Inflammatory macrophage treated with lipopolysaccharide for 4 hours (primary cell): Measurements from ENCODE around the gene ORM2.

Experiments used
- DNase-seq: peaks from one replicate; pipeline ENCODE4 v3.0.0-alpha.2; 2020

Gene ORM2

DNA sequence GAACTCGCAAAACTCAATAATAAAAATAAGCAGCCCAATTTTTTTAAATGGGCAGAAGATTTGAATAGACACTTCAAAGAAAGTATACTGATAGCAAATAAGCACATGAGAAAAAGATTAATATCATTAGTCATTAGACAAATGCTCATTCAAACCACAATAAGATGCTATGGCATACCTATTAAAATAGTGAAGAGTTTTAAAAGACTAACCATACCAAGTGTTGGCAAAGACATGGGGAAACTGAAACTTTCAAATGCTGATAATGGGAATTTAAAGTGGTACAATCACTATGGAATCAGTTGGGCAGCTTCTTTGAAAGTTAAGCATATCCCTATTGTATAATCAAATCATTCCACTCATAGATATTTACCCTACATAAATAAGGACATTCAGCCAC, 33.3 kb upstream of the ORM2 start:
- no peak for DNase-seq

DNA sequence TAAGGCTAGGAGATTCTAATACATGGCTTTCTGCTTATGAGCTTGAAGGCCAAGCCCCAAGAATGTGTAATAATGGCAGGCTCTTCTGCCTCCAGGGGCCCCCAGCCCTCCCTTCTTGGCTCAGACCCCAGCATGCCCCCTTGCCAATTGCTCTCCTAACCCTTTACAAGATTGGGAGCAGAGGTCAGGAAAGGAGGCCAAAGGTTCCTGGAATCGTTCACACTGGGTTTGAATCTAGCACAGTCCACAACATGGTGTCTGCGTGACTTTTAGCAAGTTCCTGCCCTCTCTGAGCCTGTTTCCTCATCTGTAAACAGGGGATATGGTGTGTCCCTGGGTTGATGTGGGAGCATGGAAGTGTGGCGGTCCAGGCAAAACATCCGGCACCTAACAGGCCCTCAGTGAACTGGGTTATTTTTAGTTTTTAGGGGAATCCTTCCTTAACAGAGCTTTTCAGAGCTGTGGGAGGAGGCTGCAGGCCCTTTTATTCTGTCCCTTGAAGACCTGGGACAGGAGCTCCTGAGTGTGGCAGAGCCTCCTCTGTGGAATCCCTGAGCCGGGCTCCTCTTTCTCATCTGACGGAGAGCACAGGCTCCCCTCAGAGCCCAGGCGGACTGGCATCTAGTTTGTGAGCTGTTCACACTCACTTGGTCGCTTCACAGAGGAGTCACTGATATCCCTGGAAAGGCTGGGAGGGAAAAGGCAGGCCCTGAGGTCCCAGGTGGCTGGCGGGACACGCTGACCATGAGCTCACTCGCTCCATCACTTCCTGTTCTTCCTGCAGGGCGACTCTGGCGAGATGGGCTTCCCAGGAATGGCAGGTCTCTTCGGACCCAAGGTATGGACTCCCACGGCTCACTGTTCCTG, 30.1 kb upstream of the ORM2 start:
- DNase-seq, result no peak

DNA sequence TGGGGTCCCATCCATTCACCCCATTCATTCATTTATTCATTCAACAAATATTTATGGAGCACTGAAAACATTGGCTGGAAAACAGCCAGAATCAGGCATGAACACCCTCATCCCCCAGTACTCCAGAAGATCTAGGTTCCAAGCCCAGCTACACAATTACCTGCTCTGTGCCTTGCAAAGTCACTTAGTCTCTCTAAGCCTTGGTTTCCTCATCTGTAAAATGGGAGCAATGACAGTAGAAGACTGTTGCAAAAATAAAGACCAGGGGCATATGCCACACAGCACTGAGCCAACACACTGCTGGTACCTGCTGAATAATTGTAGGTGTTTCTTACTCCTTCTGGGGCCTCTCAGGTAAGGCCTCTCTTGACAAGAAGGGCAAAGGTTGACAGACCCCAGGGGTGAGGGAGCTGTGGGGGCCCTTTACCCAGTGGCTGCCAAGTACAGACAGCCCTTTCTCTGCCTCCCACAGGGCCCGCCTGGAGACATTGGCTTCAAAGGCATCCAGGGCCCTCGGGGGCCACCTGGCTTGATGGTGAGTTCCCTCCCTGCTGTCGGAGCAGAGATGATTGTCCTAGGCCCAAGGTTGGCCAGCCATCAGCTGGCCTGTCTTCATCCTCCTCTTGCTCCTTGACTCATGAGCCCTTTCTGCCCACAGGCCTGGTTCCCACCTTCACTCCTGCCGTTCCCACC, 29.4 kb upstream of the ORM2 start:
- no peak for DNase-seq

DNA sequence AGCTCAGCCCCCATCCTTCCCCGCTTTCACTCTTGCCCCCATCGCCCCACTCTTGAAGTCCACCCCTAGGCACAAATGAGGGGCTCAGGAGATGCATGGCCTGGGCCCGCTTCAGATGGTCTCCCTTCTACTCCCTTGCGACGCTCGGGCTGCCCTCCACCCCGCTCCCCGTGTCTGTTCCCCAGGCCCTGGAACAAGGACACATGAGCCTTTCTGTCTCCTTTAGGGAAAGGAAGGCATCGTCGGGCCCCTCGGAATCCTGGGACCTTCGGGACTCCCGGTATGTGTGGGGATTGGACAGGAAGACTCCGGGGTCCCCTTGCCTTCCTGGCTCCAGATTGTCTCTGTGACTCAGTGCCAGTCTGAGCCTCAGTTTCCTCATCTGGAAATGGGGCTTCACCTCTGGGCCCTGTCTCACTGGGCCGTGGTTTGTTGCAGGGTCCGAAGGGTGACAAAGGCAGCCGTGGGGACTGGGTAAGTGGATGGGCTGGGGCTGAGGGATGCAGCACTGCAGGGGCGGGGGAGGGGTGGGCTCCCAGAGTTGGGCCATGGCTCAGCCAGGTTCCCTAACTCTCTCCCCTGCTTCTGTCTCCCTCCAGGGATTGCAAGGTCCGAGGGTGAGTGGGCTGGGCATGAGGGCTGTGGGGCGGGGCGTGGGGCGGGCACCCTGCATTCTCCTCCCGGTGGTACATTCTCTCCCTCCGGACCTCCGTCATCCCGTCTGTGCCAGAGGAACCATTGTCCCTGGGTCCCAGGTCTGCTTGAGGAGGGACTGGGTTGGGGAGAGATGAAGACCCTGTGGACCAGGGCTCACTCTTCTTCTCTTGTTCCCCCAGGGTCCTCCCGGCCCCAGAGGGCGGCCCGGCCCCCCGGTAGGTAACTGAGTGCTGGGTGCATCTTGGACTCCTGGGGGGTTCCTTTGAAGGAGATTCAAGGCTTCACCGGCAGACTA, 28.5 kb upstream of the ORM2 start:
- no peak for DNase-seq

DNA sequence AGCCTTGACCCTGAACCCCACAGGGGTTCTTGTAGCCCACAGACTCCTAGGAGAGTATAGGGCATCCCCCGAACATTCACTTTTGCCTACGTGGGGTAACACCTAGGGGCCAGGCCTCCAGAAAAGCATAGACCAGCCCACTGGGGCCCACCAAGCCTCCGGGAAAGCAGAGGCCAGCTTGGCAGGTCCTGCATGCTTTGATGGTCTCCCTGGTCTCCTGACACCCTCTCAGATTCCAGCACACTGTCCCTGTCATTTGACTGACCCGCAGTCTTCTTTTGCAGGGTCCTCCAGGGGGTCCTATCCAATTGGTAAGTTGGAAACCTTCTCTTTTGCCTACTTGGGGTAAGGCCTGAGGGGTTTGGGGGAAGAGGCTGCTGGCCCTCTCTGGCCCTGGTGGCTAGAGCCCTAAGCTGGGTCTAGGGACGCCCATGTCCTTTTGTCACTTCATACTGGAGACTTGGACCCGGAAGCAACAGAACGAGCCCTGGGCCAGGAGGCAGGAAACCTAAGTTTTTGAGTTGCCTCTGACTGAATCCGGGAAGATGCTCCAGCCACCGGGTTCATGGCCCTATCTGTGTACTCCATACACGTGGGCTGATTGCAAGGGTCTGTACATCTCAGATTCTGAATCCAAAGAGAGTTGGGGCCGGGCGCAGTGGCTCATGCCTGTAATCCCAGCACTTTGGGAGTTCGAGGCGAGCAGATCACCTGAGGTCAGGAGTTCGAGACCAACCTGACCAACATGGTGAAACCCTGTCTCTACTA, 27.7 kb upstream of the ORM2 start:
- no peak for DNase-seq

DNA sequence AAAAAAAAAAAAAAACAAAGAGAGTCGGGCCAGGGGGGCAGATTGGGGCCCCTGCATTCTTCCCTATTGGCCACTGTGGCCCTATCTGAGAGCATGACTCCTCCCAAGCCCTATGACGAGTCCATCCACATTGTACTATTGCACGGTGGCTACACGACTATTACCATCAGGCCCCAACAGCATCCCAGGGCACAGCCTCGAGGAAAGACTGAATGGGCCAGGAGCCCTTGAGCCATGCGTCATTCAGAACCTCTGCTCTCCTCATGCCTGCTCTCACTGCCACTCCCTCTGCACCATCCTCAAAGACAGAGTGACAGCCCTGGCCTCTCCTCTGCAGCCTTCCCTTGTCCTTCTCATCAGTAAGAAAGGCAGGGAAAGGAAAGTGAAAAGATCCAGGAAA, 26.9 kb upstream of the ORM2 start:
- no peak for DNase-seq

DNA sequence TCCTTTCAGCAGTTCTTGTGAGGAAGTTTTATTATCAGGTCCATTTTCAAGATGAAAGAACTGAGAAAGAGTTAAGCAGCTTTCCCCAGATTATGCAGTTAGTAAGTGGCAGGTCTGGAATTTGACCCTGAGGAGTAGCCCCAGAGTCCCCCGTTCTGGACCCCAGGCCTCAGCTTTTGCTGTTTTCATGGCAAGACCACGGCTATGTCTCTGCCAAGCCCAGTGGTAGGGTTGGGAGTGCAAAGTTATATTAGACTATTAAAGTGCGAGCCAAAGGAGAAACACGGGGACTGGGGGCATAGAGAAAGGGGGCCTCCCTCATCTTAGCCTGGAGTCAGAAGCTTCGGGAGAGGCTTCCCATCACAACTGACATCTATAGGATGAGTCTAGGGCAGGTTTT, 26.1 kb upstream of the ORM2 start:
- DNase-seq, result no peak

DNA sequence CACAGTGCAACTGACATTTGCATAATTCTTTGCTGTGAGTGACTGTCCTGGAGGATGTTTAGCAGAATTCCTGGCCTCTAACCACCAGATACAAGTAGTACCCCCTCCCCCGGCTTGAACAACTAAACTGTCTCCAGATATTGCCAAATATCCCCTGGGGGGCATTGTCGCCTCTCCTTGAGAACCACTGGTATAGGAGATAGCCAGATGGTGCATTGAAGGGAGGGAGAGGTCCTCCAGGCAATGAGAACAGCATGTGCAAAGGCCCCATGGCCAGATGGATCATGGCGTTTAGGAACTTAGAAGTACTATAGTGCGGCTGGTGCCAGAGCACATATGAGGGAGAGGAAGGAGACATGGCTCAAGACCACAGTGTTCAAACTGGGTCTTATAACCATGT, 25.7 kb upstream of the ORM2 start:
- no peak for DNase-seq

DNA sequence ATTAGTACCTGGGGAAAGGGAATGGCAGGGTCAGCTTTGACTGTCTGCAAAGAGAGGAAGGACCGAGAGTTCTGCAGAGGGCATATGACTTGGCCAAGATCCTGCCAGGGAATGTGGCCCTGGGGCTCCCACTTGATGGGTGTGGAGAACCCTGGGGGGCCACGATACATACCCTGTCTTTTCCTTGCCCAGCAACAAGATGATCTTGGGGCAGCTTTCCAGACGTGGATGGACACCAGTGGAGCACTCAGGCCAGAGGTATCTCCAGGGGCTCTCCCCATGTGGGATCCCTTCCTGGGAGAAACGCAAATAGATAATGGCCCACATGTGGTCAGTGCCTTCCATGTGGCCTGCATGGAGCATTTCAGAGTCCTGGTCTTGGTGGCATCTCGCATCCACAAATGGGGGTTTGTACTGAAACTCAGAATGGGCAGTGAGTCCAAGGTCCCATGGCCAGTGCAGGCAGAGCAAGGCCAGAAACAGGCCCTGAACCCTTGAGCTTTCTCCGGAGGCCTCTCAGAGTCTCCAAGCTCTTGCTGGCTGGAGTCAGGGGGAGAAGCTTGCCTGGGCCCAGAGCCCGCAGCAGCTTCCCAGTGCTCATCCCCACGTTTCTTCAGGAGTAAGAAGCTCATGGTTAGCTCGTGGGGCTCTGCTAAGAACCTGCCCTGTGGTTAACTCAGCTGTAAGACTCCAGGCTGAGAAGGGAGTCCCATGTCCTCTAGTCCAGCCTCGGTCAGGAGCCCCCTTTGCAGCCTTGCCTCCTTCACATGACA, 25.1 kb upstream of the ORM2 start:
- DNase-seq, result no peak

DNA sequence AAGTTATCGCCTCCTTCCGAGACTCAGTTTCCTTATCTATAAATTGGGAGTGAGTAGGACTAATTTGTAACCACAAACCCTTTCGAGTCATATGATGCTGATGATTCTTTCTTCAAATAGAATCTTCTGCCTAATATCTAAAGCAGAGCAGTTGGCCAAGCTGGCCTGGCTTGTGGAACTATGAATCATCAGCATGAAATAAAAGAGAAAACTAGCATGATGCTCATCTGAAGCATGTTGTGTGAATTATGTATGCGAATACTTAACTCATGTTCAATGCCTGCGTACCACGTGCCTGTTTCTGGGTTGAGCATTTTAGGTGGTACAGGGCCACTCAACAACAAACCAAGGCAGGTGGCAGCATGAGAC, 21.8 kb upstream of the ORM2 start:
- no peak for DNase-seq

DNA sequence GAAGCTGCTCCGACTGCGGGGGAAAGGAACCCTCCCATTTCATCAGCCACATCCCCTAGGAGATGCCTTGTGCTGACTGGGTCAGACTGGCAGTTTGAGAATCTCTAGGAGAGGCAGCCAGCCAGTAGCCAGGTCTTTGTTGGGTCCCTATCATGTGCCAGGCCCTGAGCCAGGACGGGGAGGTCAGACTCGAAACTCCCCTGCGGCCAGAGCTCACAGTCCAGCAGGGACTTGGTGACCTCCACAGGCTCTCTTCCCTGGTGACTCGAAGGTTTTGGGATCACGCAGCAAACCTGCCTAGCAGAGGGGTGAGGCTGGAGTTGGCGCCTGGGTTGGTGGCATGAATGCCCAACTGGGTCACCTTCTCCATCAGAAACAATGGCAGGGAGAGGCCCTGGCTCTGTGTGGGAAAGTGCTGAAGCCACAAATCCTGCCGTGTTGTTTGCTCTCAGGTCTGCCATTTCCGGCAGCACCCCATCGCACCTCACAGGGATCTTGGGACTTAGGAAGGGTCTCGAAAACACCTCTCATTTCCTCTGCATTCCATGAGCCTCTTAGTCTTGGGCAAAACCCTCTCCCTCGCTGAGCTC, 21.2 kb upstream of the ORM2 start:
- DNase-seq, result no peak

DNA sequence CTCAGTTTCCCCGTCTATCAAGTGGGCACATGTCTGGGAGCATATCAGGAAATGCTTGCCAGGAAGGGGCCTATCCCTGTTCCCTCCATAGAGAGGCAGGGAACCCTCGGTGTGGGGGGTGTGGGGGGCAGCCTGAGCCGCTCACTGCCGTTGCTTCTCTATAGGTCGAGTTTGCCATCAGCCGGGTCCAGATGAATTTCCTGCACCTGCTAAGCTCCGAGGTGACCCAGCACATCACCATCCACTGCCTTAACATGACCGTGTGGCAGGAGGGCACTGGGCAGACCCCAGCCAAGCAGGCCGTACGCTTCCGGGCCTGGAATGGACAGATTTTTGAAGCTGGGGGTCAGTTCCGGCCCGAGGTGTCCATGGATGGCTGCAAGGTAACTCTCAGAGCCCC, 20.6 kb upstream of the ORM2 start:
- no peak for DNase-seq

DNA sequence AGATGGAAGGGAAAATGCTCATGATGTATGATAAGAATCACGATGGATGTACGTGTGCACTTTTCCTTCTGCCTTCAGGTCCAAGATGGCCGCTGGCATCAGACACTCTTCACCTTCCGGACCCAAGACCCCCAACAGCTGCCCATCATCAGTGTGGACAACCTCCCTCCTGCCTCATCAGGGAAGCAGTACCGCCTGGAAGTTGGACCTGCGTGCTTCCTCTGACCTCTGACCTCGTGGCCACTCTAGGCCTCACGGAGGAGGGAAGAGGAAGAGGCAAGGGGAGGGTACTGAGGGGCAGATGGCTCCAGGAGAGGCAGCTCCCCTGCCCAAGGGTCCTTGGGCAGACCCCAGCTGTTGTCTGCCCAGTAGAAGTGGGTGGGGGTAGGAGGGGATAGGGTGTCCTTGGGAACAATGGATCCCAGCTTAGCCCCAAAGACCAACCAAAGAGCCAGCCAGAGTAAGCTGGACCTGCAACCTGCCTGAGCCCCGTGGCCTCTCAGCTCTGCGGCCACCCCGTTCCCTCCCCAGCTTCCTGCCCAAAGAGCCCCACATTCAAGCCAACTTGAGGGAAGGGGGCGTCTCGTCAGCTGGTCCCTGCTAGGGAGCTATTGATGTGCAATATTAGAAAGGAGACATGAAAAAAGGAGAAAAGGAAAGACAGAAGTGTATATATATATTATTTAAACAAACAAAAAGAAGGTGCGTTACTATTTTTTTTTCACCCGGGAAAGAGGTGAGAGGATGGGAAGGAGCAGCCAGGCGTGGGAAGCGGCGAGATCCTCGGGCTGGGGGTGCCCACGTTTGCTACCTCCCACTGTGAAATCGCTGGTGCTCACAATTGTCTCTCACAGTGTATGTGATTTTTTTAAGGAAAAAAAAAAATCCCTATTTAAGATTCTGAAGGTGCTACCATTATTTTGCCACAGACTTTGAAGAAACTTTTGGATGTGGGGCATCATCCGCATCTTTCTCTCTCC, 18.9 kb upstream of the ORM2 start:
- DNase-seq, result no peak

DNA sequence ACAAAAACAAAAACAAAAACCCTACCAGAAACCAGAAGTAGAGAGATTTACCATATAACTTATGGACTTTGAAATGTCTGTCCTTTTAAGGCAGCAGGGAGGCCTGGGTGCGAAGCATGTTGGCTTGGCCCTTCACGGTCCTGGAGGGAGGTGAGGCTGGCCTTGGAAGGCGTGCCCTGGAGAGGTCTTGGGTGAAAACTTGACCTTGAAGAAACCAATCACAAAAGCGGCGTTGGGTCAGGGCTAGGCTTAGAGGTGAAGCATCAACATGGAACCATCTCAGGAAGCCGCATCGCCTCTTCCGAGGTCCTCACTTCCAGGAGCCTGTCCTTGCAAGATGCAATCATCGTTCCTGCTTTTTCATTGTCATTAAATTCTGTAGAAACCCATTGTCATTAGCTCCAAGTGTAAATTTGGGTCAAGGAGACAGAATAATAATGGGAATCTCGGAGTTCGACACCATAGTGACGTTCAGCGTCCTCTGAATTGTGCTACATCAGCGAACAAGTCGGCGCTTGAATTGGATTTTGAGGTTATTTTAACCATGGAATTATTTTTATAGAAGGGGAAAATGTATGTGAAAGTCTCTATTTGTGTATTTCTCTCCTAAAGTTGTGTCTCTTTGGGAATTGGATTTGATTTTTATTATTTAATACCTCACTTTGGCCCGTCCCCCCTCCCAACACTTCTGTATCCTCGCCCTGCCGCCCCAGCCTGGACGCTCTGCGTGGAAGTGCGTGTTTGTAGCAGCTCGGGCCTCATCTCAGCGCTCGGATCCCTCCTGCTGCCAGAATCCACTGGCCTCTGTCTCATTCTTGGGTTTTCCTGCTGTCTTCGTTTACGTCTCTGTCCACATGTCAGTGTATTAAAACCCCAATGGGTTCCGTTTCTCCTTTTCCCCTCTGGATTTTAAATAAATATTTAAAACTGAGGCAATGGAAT, 17.8 kb upstream of the ORM2 start:
- no peak for DNase-seq

DNA sequence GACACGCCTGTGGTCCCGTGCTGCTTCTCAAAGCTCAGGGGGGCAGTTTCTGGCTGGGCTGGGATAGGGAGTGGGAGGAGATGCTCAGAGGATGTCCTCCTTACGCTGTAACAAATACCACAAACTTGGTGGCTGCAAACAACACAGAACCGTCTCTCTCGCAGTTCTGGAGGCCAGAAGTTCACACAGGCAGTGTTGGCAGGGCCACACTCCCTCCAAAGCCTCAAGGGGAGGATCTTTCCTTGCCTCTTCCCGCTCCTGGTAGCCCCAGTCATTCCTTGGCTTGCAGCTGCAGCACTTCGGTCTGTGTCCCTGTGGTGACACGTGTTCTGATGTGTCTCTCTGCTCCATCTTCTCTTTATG, 17.2 kb upstream of the ORM2 start:
- no peak for DNase-seq

DNA sequence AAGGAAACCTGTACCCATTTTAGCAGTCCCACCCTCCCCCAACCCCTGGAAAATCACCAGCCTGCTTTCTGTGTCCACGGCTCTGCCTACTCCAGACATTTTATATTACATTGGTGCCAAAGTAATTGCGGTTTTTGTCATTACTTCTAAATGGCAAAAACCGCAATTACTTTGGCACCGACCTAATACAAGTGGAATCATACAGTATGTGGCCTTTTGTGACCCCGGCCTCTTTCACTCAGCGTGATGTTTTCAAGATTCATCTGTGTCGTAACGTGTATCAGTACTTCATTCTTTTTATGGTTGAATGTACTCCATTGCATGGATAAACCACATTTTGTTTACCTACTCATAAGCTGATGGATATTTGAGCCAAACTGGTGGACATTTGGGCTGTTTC, 16.5 kb upstream of the ORM2 start:
- no peak for DNase-seq

DNA sequence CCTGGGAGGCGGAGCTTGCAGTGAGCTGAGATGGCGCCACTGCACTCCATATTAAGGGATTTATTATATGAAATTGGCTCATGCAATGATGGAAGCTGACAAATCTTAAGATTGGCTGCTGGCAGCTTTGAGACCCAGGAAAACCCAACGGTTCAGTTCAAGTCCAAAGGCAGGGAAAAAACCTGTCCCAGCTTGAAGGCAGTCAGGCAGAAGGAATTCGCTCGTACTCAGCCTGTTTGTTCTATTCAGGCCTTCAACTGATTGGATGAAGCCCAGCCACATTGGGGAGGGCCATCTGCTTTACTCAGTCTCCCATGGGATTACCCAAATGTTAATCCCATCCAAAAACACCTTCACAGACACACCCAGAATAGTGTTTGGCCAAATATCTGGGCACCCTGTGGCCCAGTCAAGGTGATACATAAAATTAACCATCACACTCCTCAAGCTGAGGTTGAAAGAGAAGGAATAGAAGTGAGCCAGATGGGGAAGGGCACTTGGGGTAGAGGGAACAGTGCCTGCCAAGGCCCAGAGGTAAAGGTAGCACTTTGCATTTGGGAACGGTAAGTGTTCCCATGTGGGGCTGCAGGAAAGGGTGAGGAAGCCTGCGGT, 15.3 kb upstream of the ORM2 start:
- no peak for DNase-seq

DNA sequence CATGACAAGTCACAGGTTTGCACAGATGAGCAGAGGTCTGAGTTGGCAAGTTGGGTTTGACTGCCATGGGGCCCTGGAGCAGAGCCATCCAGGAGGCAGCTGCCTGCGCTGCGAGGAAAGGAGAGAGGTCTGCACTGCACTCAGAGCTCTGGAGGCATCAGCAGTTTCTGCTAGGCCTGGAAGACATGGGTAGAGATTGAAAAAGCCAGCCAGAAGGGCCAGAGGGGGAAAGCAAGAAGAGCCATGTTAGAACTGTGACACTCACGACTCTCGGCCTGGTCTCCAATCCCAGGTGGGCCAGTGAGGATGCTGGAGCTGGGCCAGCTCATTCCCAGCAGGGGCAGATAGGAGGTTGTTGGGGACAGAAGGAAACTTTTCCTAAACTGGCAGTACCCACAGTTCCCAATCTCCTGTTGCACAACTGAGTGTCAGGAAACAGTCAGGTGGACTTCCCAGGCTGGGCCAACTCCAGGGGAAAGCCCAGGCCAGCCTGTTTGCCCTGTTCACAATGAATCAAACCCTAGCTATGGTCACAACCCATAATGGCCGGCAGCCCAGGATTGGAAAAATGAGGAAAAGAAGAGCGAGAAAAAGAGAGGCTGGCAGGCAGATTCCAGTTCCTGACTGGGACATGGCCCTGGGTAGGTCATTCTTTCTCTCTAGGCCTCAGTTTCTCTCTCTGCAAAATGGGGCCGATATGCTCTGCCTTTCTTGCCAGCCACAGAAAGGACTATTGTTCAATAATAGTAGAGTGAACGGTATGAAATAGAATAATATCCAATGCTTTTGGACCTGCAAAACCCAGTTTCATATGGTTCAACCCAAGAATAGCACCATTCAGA, 14.6 kb upstream of the ORM2 start:
- DNase-seq, result peak; percentile 36
